ENCODE data around the gene PUM1.

The PUM1 gene

GRCh38 chr1:30997463-30998057, 68.0 kb downstream of the PUM1 start:
- Histone ChIP-seq H3K4me1 (ENCODE audit: control insufficient read depth, insufficient read depth, low read length, poor library complexity, severe bottlenecking) (no peaks in the 10 kb centered on the region), H3K4me3 (ENCODE audit: extremely low read depth, insufficient read depth, low read length, poor library complexity, severe bottlenecking) (no peak overlapping the region), H3K9me3 (ENCODE audit: control insufficient read depth, low read length) (no peaks in the 10 kb centered on the region), H3K36me3 (ENCODE audit: control insufficient read depth, insufficient read depth, low read length) (peaks cover 82% of the 10 kb centered on the region), H3K27ac (ENCODE audit: low read depth, low read length, severe bottlenecking) (no peak overlapping the region)
- WGBS, 2 experiments (ENCODE audit: insufficient coverage in 2 of 2): 97 to 98% methylated on average over 5 to 8 of the region's 9 CpGs

GRCh38 chr1:30995990-30996612, 69.4 kb downstream of the PUM1 start:
- Histone ChIP-seq H3K9me3 (ENCODE audit: control insufficient read depth, low read length) (no peaks in the 10 kb centered on the region), H3K27ac (ENCODE audit: low read depth, low read length, severe bottlenecking) (no peak overlapping the region), H3K4me1 (ENCODE audit: control insufficient read depth, insufficient read depth, low read length, poor library complexity, severe bottlenecking) (no peaks in the 10 kb centered on the region), H3K36me3 (ENCODE audit: control insufficient read depth, insufficient read depth, low read length) (peaks cover 85% of the 10 kb centered on the region), H3K4me3 (ENCODE audit: extremely low read depth, insufficient read depth, low read length, poor library complexity, severe bottlenecking) (no peak overlapping the region)
- 71 to 83% methylated on average over 1 to 2 of the region's 3 CpGs for WGBS, 2 experiments (ENCODE audit: insufficient coverage in 2 of 2)

GRCh38 chr1:30991862-30992606, 73.5 kb downstream of the PUM1 start:
- Histone ChIP-seq H3K4me1 (ENCODE audit: control insufficient read depth, insufficient read depth, low read length, poor library complexity, severe bottlenecking) (no peaks in the 10 kb centered on the region), H3K4me3 (ENCODE audit: extremely low read depth, insufficient read depth, low read length, poor library complexity, severe bottlenecking) (no peak overlapping the region), H3K9me3 (ENCODE audit: control insufficient read depth, low read length) (no peaks in the 10 kb centered on the region), H3K27ac (ENCODE audit: low read depth, low read length, severe bottlenecking) (no peak overlapping the region), H3K36me3 (ENCODE audit: control insufficient read depth, insufficient read depth, low read length) (peaks cover 86% of the 10 kb centered on the region)
- 76 to 100% methylated on average over 1 to 4 of the region's 6 CpGs for WGBS, 2 experiments (ENCODE audit: insufficient coverage in 2 of 2)

GRCh38 chr1:30990591-30990990, 74.9 kb downstream of the PUM1 start:
- H3K36me3 ChIP-seq (ENCODE audit: control insufficient read depth, insufficient read depth, low read length): peaks cover 73% of the 10 kb centered on the region
- no peaks in the 10 kb centered on the region for H3K9me3 ChIP-seq (ENCODE audit: control insufficient read depth, low read length)
- H3K4me3 ChIP-seq (ENCODE audit: extremely low read depth, insufficient read depth, low read length, poor library complexity, severe bottlenecking): no peak overlapping the region
- 100% methylated on average over 1 of the region's 3 CpGs; no CpG with 5 or more reads in 1 of the 2 experiments for WGBS, 2 experiments (ENCODE audit: insufficient coverage in 2 of 2)
- no peaks in the 10 kb centered on the region for H3K4me1 ChIP-seq (ENCODE audit: control insufficient read depth, insufficient read depth, low read length, poor library complexity, severe bottlenecking)
- H3K27ac ChIP-seq (ENCODE audit: low read depth, low read length, severe bottlenecking): no peak overlapping the region

- WGBS, 2 experiments (ENCODE audit: insufficient coverage in 2 of 2): no CpG with 5 or more reads among the region's 1 CpG
- Histone ChIP-seq H3K4me3 (ENCODE audit: extremely low read depth, insufficient read depth, low read length, poor library complexity, severe bottlenecking) (no peak overlapping the region), H3K4me1 (ENCODE audit: control insufficient read depth, insufficient read depth, low read length, poor library complexity, severe bottlenecking) (no peaks in the 10 kb centered on the region), H3K9me3 (ENCODE audit: control insufficient read depth, low read length) (no peaks in the 10 kb centered on the region), H3K36me3 (ENCODE audit: control insufficient read depth, insufficient read depth, low read length) (peaks cover 71% of the 10 kb centered on the region), H3K27ac (ENCODE audit: low read depth, low read length, severe bottlenecking) (no peak overlapping the region)
These were observed 77.5 kb downstream of the PUM1 start for GRCh38 chr1:30988045-30988444.

- Histone ChIP-seq H3K4me1 (ENCODE audit: control insufficient read depth, insufficient read depth, low read length, poor library complexity, severe bottlenecking) (no peaks in the 10 kb centered on the region), H3K36me3 (ENCODE audit: control insufficient read depth, insufficient read depth, low read length) (peaks cover 71% of the 10 kb centered on the region), H3K4me3 (ENCODE audit: extremely low read depth, insufficient read depth, low read length, poor library complexity, severe bottlenecking) (no peak overlapping the region), H3K9me3 (ENCODE audit: control insufficient read depth, low read length) (no peaks in the 10 kb centered on the region), H3K27ac (ENCODE audit: low read depth, low read length, severe bottlenecking) (no peak overlapping the region)
- WGBS, 2 experiments (ENCODE audit: insufficient coverage in 2 of 2): 80 to 94% methylated on average over 1 to 2 of the region's 3 CpGs
These were observed 78.8 kb downstream of the PUM1 start for GRCh38 chr1:30986755-30987154.

- H3K27ac ChIP-seq (ENCODE audit: low read depth, low read length, severe bottlenecking): no peak overlapping the region
These were observed 80.5 kb downstream of the PUM1 start for GRCh38 chr1:30984991-30985503.

GRCh38 chr1:30984165-30984889, 81.2 kb downstream of the PUM1 start:
- H3K4me1 ChIP-seq (ENCODE audit: control insufficient read depth, insufficient read depth, low read length, poor library complexity, severe bottlenecking): no peaks in the 10 kb centered on the region
- WGBS, 2 experiments (ENCODE audit: insufficient coverage in 2 of 2): 100% methylated on average over 1 to 2 of the region's 4 CpGs
- H3K9me3 ChIP-seq (ENCODE audit: control insufficient read depth, low read length): no peaks in the 10 kb centered on the region
- no peak overlapping the region for H3K4me3 ChIP-seq (ENCODE audit: extremely low read depth, insufficient read depth, low read length, poor library complexity, severe bottlenecking)
- no peak overlapping the region for H3K27ac ChIP-seq (ENCODE audit: low read depth, low read length, severe bottlenecking)
- H3K36me3 ChIP-seq (ENCODE audit: control insufficient read depth, insufficient read depth, low read length): peaks cover 69% of the 10 kb centered on the region

More at GRCh38 chr1:30984991-30985503, 80.5 kb downstream of the PUM1 start:
- 92 to 100% methylated on average over 2 to 3 of the region's 4 CpGs for WGBS, 2 experiments (ENCODE audit: insufficient coverage in 2 of 2)
- Histone ChIP-seq H3K36me3 (ENCODE audit: control insufficient read depth, insufficient read depth, low read length) (peaks cover 69% of the 10 kb centered on the region), H3K4me1 (ENCODE audit: control insufficient read depth, insufficient read depth, low read length, poor library complexity, severe bottlenecking) (no peaks in the 10 kb centered on the region), H3K9me3 (ENCODE audit: control insufficient read depth, low read length) (no peaks in the 10 kb centered on the region), H3K4me3 (ENCODE audit: extremely low read depth, insufficient read depth, low read length, poor library complexity, severe bottlenecking) (no peak overlapping the region)

GRCh38 chr1:30982937-30983336, 82.6 kb downstream of the PUM1 start:
- Histone ChIP-seq H3K9me3 (ENCODE audit: control insufficient read depth, low read length) (no peaks in the 10 kb centered on the region), H3K4me3 (ENCODE audit: extremely low read depth, insufficient read depth, low read length, poor library complexity, severe bottlenecking) (no peak overlapping the region), H3K36me3 (ENCODE audit: control insufficient read depth, insufficient read depth, low read length) (peaks cover 71% of the 10 kb centered on the region), H3K4me1 (ENCODE audit: control insufficient read depth, insufficient read depth, low read length, poor library complexity, severe bottlenecking) (no peaks in the 10 kb centered on the region), H3K27ac (ENCODE audit: low read depth, low read length, severe bottlenecking) (no peak overlapping the region)
- no CpG with 5 or more reads among the region's 1 CpG for WGBS, 2 experiments (ENCODE audit: insufficient coverage in 2 of 2)

GRCh38 chr1:30982431-30982830, 83.1 kb downstream of the PUM1 start:
- H3K4me3 ChIP-seq (ENCODE audit: extremely low read depth, insufficient read depth, low read length, poor library complexity, severe bottlenecking): no peak overlapping the region
- no peaks in the 10 kb centered on the region for H3K4me1 ChIP-seq (ENCODE audit: control insufficient read depth, insufficient read depth, low read length, poor library complexity, severe bottlenecking)
- H3K27ac ChIP-seq (ENCODE audit: low read depth, low read length, severe bottlenecking): no peak overlapping the region
- H3K36me3 ChIP-seq (ENCODE audit: control insufficient read depth, insufficient read depth, low read length): peaks cover 76% of the 10 kb centered on the region
- H3K9me3 ChIP-seq (ENCODE audit: control insufficient read depth, low read length): no peaks in the 10 kb centered on the region

All from mesodermal cell (in vitro differentiated cells).